Tibial nerve (tissue), 3 donors: ENCODE results near the gene PORCN.

Experiments used
- POLR2A ChIP-seq, 2 donors: fragments of 450-650 bp; IDR thresholded peaks; one replicate each; pipeline ENCODE4 v1.6.1; 2017; ENCODE audit warnings: antibody characterized with exemption in 2 of 2, mild to moderate bottlenecking in 2 of 2, moderate library complexity in 2 of 2
- TF ChIP-seq, protein P1 (sequence below), 5 experiments: fragments of 200-600 bp in 3 of 5; fragments of 450-650 bp in 2 of 5; sonication (generic) in 3 of 5; IDR thresholded peaks; one replicate each; pipeline ENCODE4 v1.5.1; 2016 to 2019; ENCODE audit warnings: antibody characterized with exemption in 5 of 5, mild to moderate bottlenecking in 3 of 5, moderate library complexity in 2 of 5

DNA sequence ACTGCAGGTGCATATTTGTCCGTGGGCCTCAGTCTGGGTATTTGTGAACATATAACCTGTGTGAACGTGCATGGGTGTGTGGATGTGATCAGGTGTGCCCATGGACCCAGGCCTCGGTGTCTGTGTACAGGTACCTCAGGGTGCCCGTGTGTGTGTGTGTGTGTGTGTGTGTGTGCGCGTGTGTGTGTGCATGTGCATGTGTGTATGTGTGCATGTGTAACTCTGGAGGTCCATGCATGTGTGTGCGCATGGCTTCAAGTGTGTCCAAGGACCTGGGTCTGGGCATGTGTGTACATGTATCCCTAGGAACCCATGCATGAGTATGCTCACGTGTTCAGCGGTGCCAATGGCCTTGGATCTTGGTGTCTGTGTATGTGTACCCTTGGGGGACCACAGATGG, 17.0 kb upstream of the PORCN start:
- TF ChIP-seq, protein P1, sequence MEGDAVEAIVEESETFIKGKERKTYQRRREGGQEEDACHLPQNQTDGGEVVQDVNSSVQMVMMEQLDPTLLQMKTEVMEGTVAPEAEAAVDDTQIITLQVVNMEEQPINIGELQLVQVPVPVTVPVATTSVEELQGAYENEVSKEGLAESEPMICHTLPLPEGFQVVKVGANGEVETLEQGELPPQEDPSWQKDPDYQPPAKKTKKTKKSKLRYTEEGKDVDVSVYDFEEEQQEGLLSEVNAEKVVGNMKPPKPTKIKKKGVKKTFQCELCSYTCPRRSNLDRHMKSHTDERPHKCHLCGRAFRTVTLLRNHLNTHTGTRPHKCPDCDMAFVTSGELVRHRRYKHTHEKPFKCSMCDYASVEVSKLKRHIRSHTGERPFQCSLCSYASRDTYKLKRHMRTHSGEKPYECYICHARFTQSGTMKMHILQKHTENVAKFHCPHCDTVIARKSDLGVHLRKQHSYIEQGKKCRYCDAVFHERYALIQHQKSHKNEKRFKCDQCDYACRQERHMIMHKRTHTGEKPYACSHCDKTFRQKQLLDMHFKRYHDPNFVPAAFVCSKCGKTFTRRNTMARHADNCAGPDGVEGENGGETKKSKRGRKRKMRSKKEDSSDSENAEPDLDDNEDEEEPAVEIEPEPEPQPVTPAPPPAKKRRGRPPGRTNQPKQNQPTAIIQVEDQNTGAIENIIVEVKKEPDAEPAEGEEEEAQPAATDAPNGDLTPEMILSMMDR (IDR thresholded peaks at IDR 0.05): no peak
- TF ChIP-seq POLR2A (IDR thresholded peaks at IDR 0.05): no peak
